Lower lobe of right lung (tissue), 2 donors: ENCODE measurements around the gene CIAO3. TPM values are rescaled to one million over a fixed set of nuclear protein-coding genes. Genes with fewer than 3 reads are reported as not detected.
"Not testable (repeated sequence)": the region's sequence is repeated elsewhere in the genome, so short reads cannot be mapped to it uniquely, and the experiment has no call there.

Source experiments
- ATAC-seq, 2 donors: fragments of 200-7000 bp; cut with Tn5 transposase; one replicate each; pipeline ENCODE4 v1.9.1; 2020 to 2022; ENCODE audit warnings: mild to moderate bottlenecking in 2 of 2, moderate library complexity in 2 of 2
- DNase-seq: peaks from one replicate; pipeline ENCODE4 v3.0.0-alpha.2; 2020
- H3K27ac ChIP-seq: fragments of 200-600 bp; one replicate; pipeline ENCODE4 v1.8.0; 2022
- H3K27me3 ChIP-seq: fragments of 200-600 bp; one replicate; pipeline ENCODE4 v1.8.0; 2022; ENCODE audit warnings: low read depth
- H3K36me3 ChIP-seq: fragments of 200-600 bp; one replicate; pipeline ENCODE4 v1.8.0; 2022; ENCODE audit warnings: mild to moderate bottlenecking
- H3K4me1 ChIP-seq: fragments of 200-600 bp; one replicate; pipeline ENCODE4 v1.8.0; 2022
- H3K4me3 ChIP-seq: fragments of 200-600 bp; one replicate; pipeline ENCODE4 v1.8.0; 2022; ENCODE audit warnings: mild to moderate bottlenecking
- H3K9me3 ChIP-seq: fragments of 200-600 bp; one replicate; pipeline ENCODE4 v1.8.0; 2022
- intact Hi-C: fragments of 100-400 bp; cut with DNase I; formaldehyde crosslinking; loops from one replicate; pipeline ENCODE4 v1.11.0; 2022
- total RNA-seq: library from RNA; stranded (reverse); fragmentation: NEBNext Ultra II Directional; extraction: Animal tissue kit (Norgen Biotek cat#: 25700); gene quantifications from one replicate; pipeline ENCODE4 v1.2.1, GENCODE V29; 2021
- TF ChIP-seq, protein P1 (sequence below): fragments of 200-600 bp; IDR thresholded peaks from one replicate; pipeline ENCODE4 v1.8.0; 2022; ENCODE audit warnings: antibody characterized with exemption, mild to moderate bottlenecking
- donor health status: DM: no; HTN: yes; CAD: no; lungs with severe emphysema.

Gene CIAO3
- total RNA-seq, 1 donor from 2014 or later = 24.3 TPM

GRCh38 chr16:754656-755055 lies 13.9 kb upstream of the CIAO3 start:
- ATAC-seq (peak in 1 of 2 donors; percentile 8), DNase-seq (no peak)
- intact Hi-C loops = no loop called here
- H3K4me1 ChIP-seq = no peaks in the 10 kb centered on the region
- no peaks in the 10 kb centered on the region for H3K36me3 ChIP-seq
- TF ChIP-seq, protein P1, sequence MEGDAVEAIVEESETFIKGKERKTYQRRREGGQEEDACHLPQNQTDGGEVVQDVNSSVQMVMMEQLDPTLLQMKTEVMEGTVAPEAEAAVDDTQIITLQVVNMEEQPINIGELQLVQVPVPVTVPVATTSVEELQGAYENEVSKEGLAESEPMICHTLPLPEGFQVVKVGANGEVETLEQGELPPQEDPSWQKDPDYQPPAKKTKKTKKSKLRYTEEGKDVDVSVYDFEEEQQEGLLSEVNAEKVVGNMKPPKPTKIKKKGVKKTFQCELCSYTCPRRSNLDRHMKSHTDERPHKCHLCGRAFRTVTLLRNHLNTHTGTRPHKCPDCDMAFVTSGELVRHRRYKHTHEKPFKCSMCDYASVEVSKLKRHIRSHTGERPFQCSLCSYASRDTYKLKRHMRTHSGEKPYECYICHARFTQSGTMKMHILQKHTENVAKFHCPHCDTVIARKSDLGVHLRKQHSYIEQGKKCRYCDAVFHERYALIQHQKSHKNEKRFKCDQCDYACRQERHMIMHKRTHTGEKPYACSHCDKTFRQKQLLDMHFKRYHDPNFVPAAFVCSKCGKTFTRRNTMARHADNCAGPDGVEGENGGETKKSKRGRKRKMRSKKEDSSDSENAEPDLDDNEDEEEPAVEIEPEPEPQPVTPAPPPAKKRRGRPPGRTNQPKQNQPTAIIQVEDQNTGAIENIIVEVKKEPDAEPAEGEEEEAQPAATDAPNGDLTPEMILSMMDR = no peak
- H3K27ac ChIP-seq = no peak overlapping the region
- no peaks in the 10 kb centered on the region for H3K9me3 ChIP-seq
- H3K4me3 ChIP-seq = no peak overlapping the region
- no peaks in the 10 kb centered on the region for H3K27me3 ChIP-seq

DNA sequence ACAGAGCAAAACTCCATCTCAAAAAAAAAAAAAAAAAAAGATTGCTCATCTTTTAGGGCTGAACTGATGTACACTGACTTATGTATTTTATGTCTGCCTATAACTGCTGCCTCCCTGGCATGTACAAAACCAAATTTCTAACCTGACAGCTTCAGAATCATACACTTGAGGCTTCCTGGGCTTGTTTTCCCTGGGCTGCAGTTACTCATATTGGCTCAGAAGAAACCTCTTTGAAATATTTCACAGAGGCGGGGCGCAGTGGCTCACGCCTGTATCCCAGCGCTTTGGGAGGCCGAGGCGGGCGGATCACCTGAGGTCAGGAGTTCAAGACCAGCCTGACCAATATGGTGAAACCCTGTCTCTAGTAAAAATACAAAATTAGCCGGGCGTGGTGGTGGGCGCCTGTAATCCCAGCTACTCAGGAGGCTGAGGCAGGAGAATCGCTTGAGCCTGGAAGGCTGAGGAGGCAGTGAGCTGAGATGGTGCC lies 13.4 kb upstream of the CIAO3 start:
- ATAC-seq, H3K36me3 ChIP-seq, intact Hi-C loops, H3K27me3 ChIP-seq, H3K4me1 ChIP-seq, H3K4me3 ChIP-seq, H3K27ac ChIP-seq, H3K9me3 ChIP-seq, DNase-seq: not testable (repeated sequence)

GRCh38 chr16:752007-752312 lies 11.2 kb upstream of the CIAO3 start:
- no peak for ATAC-seq
- H3K27ac ChIP-seq = no peak overlapping the region

GRCh38 chr16:751152-752006 lies 10.6 kb upstream of the CIAO3 start:
- H3K4me3 ChIP-seq = no peak overlapping the region
- H3K9me3 ChIP-seq = no peaks in the 10 kb centered on the region
- H3K4me1 ChIP-seq = no peaks in the 10 kb centered on the region
- DNase-seq (peak; percentile 49), ATAC-seq (peak; percentile 63 to 82)
- H3K27me3 ChIP-seq = no peaks in the 10 kb centered on the region
- H3K27ac ChIP-seq = no peak overlapping the region
- no peaks in the 10 kb centered on the region for H3K36me3 ChIP-seq
- TF ChIP-seq, protein P1 = no peak
- intact Hi-C loops = no loop called here

More at GRCh38 chr16:752007-752312, 11.2 kb upstream of the CIAO3 start:
- Histone ChIP-seq H3K4me3 (no peak overlapping the region), H3K27me3 (no peaks in the 10 kb centered on the region), H3K9me3 (no peaks in the 10 kb centered on the region), H3K4me1 (no peaks in the 10 kb centered on the region), H3K36me3 (no peaks in the 10 kb centered on the region)
- TF ChIP-seq, protein P1 = no peak
- no peak for DNase-seq
- intact Hi-C loops = no loop called here

DNA sequence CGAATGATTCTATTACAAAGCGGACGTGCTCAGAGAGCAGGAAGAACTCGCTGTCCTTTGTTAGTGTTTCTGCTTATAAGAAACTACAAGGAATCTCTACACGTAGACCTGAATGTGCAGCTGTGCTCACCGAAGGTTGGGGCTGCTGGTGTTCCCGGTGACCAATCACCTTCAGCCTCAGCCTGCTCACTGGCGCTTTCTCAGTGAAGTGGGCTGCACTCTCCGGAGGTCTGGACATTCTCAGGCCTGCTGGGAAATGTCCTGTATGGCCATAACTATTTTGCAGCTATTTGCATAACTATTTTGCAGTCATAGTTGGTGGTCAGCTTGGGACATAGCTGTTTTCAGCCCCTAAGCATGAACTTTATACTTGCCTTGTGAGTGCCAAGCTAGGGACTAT lies 9.7 kb upstream of the CIAO3 start:
- no peaks in the 10 kb centered on the region for H3K4me1 ChIP-seq
- H3K36me3 ChIP-seq = no peaks in the 10 kb centered on the region
- no peaks in the 10 kb centered on the region for H3K27me3 ChIP-seq
- ATAC-seq (no peak), DNase-seq (no peak)
- H3K4me3 ChIP-seq = no peak overlapping the region
- intact Hi-C loops = no loop called here
- H3K27ac ChIP-seq = no peak overlapping the region
- TF ChIP-seq, protein P1 = no peak
- no peaks in the 10 kb centered on the region for H3K9me3 ChIP-seq

DNA sequence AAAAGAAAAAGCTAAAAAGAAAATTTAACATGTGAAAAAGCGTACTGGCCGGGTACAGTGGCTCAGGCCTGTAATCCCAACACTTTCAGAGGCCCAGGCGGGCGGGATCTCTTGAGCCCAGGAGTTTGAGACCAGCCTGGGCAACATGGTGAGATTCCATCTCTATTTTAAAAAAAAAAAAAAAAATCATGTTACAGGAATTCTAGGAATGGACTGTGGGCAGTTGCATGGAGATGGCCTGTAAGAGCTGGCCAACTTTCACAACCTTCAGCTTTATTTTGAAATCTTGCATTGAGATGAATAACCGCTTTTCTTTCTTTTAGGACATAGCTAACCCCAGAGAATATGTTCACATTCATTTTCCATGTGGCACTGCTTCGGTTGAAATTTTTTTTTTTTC lies 8.2 kb upstream of the CIAO3 start:
- H3K27ac ChIP-seq = no peak overlapping the region
- intact Hi-C loops = no loop called here
- ATAC-seq = no peak

More for the DNA sequence above, 8.2 kb upstream of the CIAO3 start:
- Histone ChIP-seq H3K4me1 (no peaks in the 10 kb centered on the region), H3K36me3 (no peaks in the 10 kb centered on the region), H3K9me3 (no peaks in the 10 kb centered on the region), H3K4me3 (no peak overlapping the region), H3K27me3 (no peaks in the 10 kb centered on the region)
- TF ChIP-seq, protein P1 = no peak
- DNase-seq = no peak
